ENCODE measurements around the gene AMIGO2.
"Not testable (repeated sequence)": the region's sequence is repeated elsewhere in the genome, so short reads cannot be mapped to it uniquely, and the experiment has no call there.

AMIGO2 gene, protein sequence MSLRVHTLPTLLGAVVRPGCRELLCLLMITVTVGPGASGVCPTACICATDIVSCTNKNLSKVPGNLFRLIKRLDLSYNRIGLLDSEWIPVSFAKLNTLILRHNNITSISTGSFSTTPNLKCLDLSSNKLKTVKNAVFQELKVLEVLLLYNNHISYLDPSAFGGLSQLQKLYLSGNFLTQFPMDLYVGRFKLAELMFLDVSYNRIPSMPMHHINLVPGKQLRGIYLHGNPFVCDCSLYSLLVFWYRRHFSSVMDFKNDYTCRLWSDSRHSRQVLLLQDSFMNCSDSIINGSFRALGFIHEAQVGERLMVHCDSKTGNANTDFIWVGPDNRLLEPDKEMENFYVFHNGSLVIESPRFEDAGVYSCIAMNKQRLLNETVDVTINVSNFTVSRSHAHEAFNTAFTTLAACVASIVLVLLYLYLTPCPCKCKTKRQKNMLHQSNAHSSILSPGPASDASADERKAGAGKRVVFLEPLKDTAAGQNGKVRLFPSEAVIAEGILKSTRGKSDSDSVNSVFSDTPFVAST
- 13.5 reads per million, percentile 38 among the genes with 10 or more reads in this experiment for total RNA-seq

DNA sequence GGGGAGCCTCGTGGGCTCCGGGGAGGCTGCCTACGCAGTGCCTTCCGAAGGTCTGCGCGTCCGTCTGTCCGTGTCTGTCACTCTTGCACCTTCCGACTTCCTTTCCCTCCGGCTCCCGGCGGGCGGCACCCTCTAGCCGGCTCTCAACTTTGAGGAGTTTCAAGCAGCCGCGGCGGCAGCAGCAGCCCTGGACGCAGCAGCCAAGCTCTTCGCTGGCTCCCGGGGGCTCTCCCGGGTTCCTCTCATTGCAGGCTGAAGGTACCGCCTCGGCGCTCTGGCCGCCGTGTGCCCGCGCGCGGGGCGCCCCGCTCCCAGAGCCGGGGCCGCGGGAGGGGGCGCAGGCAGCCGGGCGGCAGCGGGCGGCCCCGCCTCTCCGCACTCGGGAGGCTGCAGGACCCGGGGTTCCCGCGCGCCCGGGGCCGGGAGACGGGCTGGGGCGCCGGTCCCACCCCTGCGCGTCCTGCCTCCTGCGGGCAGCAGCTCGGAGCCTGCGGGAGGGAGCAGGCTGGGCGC, at the start of gene AMIGO2, which contains the start of gene PCED1B:
Gene AMIGO2 (minus strand): TSS at position 492 of the 513 bp plus-strand sequence. CDS start 957 bp downstream, outside the sequence.
Gene PCED1B (plus strand): TSS at position 154 of the 513 bp plus-strand sequence. CDS start 155,443 bp downstream, outside the sequence.
- DNase-seq, result peak; percentile 40

DNA sequence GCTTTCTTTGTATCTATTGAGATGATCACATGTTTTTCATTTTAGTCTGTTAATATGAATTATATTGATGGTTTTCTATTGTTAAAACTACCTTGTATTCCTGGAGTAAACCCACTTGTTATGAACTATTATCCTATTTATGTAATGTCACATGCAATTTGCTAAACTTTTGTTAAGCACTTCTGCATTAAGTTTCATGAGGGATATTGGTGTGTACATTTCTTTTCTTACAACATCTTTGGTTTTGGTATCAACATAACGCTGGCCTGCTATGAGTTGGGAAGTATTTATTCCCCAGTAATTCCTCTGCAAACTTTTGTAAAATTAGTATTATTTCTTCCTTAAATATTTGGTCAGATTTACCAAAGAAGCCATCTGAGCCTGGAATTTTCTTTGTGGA, 46.5 kb upstream of the AMIGO2 start:
- no peak for DNase-seq

DNA sequence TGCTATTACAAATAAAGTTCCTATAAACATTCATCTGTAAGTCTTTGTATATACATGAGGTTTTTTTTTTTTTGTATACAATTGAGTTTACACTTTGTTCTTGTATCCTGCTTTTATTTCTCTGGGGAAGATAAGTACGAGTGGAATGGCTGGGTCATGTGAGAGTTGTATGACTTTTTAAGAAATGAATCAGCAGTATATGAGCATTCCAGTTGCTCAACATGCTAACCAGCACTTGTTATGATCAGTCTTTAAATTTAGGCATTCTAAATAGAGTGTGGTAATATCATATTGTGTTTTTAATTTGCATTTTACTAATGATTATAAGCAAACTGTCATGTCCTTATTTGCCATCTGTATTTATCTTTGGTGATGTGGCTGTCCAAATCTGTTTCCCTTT, 44.7 kb upstream of the AMIGO2 start:
- no peak for DNase-seq

DNA sequence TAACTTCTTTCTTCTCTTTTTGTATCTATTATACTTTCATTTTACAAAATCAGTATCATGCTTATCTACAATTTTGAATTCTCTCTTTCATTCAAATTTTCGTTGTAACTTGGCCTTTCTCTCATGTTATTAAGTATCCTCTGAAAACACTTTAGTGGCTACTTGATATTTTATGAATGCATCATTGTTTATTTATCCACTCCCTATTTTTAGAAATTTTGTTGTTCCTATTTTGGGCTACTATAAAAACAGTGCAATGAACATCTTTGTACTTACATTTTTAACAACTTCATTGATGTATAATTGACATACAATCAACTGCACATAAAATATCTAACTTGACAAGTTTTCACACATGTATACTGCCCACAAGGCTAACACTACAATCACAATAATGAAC, 44.0 kb upstream of the AMIGO2 start:
- no peak for DNase-seq

DNA sequence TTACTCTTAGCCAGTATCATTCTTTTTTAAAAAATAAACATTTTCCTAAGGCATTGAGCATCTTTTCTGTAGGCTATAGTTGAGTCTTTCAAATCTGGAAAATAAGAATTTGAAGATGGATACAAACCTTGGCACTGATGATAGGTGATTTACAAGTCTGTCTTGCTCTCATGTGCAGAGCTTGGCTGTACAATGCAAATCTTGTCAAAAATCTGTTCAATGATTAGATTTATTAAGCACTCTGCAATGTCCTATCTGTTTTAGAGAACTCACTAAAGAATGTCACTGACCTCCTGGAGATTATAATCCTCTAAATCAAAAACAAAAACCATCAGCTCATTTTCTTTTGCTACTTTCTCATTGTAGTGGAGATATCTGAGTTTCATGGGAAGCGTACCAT, 42.8 kb upstream of the AMIGO2 start:
- DNase-seq, result no peak

DNA sequence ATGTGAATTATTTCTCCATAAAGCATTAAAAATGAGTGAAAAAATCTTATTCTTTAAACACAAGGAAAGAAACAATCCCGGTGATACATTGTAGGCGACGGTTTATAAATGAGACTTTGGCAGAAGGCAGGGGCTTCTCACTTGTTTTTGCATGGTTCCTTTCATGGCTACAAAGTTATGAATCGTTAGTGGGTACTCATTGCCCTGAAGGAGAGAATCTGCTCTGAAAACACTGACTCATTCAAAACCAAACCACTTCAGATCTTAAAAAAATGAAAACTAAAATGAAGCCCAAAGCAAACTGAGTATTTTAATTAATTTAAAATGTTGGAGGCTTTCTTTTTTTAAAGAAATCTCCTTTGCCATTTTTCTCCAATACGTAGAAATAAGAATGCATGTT, 41.4 kb upstream of the AMIGO2 start:
- DNase-seq, result no peak

DNA sequence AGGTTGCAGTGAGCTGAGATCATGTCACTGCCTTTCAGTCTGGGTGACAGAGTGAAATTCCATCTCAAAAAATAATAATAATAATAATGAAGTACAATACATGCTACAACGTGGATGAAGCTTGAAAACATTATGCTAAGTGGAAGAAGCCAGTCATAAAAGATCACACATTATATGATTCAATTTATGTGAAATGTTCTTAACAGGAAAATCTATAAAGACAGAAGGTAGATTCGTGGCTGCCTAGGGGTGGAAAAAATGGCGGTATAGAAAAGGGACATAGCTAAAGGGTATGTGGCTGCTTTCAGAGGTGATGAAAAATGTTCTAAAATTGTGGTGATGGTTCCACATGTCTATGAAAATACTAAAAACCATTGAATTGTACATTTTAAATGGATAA, 41.0 kb upstream of the AMIGO2 start:
- DNase-seq, result no peak

DNA sequence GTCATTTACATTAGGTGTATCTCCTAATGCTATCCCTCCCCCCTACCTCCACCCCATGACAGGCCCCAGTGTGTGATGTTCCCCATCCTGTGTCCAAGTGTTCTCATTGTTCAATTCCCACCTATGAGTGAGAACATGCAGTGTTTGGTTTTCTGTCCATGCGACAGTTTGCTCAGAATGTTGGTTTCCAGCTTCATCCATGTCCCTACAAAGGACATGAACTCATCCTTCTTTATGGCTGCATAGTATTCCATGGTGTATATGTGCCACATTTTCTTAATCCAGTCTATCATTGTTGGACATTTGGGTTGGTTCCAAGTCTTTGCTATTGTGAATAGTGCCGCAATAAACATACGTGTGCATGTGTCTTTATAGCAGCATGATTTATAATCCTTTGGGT, 37.5 kb upstream of the AMIGO2 start:
- DNase-seq, result not testable (repeated sequence)

DNA sequence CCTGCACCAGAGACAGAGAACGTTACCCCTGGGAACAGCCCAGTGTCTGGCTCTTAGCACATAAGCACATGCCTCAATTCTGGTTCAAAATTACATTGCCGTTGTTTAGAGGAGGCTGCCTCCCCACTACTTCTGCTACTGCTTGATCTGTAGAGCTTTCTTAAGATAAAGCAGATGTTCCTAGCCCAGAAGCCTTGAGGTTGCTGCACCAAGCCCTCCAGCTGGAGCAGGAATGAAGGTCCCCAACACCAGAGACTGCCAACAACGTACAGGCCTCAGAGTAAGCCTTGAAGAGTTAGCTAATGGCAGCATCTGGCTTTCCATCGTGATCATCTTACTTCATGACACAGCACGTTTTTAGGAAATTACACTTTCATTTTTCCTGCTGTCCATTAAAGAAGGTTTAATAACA, 34.7 kb upstream of the AMIGO2 start:
- no peak for DNase-seq

DNA sequence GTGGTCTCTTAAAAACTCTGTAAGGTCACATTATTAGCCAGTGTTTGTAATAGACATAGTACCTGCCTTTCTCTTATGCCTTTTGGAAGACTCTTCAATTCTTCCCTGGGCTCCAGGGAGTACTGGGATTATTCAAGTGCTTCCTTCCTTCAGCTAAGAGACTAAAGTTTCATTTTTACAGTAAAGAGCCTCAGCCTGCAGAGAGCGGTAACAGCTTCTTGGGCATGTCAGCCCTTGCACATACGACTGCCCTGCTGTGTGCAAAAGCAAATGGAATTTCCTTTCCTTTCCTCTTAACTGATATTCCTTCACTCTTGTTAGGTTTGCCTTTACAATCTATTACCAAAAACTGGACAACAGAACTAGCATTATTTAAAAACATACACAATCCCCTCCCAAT, 32.9 kb upstream of the AMIGO2 start:
- DNase-seq, result no peak

DNA sequence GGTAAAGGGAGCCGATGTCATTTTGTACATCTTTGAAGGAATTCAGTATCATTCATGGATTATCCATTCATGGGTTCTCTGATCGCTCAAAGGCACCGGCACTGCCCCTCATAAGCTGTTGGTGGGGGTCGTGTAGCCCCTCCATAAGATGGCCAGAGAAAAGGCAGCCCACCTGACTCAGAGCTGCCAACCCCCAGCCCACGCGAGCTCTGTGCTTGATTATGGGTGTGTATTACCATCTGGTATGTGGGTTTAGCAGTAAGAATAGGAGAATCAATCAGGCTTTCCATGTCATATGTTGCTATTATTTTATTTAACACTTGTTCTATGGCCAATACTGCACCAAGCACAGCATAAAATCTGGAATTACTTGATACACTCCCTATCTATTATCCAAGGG, 32.1 kb upstream of the AMIGO2 start:
- no peak for DNase-seq

DNA sequence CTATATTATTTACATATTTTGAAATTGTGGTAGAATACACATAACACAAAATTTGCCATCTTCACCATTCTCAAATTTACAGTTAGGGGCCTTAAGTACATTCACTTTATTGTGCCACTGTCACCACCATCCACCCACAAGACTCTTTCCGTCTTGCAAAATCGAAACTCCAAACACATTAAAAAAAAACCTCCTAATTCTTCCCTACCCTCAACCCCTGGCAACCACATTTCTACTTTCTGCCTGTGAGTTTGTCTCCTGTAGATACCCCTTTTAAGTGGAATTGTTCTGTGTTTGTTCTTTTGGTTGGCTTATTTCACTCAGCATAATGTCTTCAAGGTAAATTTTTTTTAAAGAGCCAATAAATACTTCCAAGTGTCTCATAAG, 31.6 kb upstream of the AMIGO2 start:
- DNase-seq, result no peak

DNA sequence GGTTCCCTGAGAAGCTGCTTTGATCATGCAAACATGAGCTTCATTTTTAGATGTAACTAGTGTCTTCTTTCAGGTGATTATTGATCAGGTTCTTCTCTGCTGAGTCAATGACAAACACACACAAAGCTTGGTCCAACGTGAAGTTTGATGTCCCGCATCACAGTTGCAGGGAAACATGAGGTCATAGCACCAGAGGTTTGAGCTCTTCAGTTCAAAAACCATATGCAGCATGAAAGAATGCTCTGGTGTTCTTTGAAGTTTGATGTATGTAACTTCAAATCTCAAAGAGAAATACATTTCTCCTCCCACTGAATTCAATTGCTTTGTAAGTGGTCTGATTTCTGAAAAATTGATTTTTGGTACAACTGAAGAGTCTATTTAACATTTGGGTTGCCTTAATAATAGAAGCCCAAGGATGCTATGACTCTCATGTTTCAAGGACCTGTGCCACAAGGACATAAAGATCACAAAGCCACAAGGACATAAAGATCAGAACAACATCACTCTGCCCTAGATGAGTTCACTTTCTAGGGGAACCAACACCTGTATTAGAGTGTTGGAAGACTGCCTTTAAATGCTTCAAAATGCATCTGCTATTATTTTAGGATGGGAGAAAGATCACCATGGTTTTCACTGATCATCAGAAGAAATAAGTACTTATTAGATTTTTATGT, 31.1 kb upstream of the AMIGO2 start:
- no peak for DNase-seq

DNA sequence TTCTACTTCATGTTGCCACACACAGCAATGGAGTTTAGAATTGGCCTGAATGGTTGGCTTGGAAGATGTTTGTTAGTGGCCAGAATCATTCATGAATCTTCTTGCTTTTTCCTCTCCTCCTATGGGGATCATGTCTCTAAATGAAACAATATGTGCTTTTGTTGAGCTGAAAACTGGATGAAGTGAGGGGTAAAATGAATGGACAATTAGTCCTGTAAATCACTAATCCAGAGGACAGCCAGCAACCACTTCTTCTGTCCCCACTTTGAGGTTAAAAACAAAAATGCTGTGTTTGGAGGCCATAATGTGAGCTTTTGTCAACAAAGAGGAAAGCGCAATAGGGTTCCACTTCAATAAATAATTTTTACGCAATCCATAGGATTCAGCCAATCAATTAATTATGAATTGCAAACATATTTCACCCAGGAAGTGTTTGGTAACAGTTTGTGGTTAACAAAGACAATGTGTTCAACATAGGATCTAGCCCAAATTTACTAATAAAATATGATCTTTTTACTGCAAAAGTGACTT, 30.3 kb upstream of the AMIGO2 start:
- no peak for DNase-seq

DNA sequence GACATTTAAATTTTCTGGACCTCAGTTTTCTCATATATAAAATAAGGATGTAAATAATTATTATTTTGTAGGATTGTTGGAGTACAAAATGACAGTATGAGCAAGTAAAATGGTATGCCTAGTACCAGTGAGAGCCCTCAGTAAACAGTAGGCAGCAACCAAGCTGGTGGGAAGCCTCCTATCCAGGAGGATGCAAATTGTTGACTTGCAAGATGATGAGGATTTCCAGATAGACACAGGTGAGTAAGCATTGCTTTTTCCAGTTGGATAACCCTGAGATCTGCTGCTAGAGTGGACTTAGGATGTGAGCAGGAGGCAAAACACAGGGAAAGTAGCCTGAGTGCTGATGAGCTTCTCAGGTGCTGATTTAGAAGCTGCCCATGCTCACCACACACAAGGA, 28.2 kb upstream of the AMIGO2 start:
- DNase-seq, result no peak

DNA sequence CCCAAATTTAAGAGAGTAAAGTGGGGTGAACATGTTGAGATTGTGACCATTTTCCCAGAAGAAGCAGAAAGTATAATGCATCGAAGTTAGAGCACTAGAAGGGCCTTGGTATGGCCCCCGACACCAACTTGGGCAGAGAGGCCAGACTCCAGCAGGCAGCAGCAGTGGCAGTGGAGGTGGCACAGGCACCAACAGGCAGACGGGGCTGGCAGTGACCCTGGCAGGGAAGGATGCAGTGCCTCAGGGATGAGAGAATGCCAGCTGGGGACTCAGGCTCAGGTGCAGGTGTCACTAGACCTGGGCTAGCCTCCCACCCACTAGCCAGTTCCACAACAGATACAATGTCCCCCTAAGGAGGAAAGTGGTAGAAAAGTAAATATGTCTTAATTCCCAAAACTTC, 27.7 kb upstream of the AMIGO2 start:
- DNase-seq, result no peak

DNA sequence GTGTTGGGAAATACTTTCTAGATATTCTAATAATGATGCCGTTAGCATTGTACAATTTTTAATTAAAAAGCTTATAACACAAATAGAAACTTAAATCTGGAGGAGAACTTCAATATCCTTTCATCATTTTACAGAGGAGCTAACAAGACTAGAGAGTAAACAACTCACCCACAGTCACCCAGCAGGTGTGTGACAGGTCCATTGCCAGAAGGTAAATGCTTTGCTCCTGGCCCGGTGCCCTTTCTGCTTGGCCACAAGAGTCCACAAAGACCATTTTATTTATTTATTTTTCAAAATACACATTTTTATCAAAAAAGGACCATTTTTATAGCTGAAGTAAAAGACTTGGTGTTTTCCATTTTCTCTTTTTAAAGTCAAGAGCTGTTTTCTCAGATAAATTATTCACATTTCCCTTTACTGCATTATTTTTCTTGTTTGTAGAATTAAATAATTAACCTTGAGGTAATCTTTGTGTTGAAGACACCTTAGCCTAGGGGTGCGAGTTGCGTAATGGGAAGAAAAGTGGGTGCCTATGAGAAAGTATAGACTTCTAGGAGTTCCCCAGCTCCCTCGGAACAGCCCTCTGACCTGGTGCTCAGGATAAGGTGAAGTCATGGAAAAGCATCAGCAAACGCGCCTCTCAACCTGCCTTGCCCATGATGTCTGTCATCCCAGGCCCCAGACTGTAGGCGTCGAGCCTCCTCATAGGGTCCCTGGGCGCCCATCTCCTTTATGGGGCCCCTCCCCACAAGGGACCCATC, 26.3 kb upstream of the AMIGO2 start:
- DNase-seq, result no peak

DNA sequence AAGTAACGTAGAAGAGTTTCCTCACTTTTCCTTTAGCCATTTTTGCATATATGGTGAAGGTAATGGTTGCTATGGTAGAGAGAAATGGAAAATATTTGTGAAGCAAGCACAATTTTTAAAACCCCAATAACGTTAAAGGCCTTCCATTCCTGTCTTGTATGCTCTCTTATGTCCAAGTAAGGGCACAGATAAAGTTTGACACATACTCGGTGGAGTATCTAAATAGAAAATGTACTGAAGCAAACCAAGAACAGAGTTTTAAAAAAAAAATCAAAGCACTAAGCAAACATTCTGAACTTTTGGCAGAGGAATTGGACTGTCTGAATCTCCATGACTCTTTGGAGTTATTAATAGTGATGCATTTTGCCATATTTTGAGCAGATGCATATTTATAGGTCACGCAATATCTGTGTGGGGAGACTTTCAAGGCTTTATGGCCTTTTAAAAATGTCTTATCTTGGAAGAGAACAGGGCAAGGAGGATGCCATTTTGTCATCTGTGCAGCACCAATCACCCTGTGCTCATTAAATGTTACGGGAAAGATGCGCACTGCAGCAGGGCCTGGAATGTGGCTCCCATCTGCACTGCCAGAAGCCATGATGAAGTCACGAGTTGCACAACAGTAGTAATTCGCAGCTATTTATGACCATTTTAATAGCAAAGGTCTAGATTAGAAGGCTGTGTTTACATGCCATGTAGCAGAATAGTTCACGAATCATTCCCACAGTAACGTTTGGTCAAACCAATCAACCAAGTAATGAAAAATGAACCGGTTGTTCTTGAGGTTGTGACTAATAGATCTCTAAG, 23.3 kb upstream of the AMIGO2 start:
- DNase-seq, result no peak

DNA sequence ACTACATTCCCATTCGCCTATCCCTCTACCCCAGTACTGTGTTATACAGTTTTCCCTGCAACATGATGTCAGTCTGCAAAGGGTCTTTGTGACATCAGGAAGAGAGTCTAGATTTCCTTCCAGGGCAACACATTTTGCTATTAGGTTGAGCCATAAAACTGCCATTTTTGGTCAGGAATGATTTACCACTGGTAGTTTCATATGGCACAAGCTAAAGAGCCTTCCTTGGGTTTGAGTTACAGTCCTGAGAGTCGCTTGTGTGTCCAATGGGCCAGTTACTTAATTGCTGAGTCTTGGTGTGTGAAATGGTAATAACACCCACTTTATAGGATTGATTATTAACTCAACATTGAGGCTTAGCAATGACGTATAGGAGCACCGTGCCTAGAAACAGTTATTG, 22.6 kb upstream of the AMIGO2 start:
- DNase-seq, result no peak

DNA sequence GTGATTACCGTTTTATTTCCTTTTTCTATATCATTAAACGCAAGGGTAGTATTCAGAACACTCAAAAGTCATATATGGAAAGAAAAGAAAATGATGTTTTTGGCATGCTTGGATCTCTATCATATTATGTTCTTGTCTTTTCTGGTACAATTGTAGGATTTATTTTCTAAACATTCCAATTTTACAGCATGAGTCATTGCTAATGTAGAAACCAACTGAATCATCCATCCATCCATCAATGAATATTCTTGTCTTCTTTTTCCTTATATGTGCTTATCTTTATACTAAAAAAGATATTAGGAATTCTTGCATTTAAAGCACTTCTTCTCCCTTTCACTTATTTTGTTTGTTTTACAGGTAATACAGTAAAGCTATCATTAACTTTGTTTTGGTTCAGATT, 20.4 kb upstream of the AMIGO2 start:
- no peak for DNase-seq

DNA sequence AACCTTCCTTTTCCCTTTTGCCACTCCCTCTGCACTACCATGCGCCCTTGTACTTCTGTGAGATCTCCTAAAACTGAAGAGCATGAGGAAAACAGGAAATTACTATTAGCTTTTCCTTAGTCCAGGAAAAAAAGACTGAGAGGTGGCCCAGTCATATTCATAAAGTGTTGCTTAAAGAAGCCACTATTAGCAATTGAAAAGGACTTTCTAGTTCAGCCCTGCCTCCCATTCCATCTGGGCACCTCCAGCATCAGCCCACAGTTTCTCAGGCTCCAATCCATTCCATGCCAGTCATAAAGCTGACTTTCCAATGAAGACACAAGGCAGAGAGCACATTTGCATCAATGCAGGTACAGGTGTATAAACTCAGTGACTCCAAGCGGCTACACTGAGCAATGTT, 19.9 kb upstream of the AMIGO2 start:
- no peak for DNase-seq

DNA sequence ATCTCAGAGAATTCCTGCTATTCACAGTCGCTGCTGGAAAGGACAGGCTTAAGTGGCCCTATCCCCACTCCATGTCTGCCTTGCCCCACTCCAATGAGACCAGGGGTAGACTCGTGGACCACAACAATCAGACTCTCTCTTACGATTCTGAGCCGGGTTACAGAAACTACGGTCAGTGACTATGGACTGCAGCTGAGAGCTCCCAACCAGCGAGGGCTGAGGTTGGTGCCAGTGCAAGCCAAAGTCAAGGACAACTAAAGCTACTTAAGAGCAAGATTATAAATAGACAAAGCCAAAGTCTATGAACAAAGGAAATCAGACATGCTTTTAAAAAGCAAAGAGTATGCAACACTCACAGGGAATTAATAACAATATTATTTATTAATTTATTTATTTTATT, 18.3 kb upstream of the AMIGO2 start:
- no peak for DNase-seq

Data from effector CD4-positive, alpha-beta T cell (primary cell).